ENCODE measurements around the gene HBE1. TPM values are rescaled to one million over a fixed set of nuclear protein-coding genes. Genes with fewer than 3 reads are reported as not detected.
"Not testable (repeated sequence)": the region's sequence is repeated elsewhere in the genome, so short reads cannot be mapped to it uniquely, and the experiment has no call there.

Gene HBE1
- total RNA-seq, 1 donor = not detected

GRCh38 chr11:5258543-5259262 lies 11.0 kb downstream of the HBE1 start:
- Histone ChIP-seq H2AFZ (ENCODE audit: low read length) (no peak overlapping the region), H3K79me2 (ENCODE audit: insufficient read depth, low read length) (no peaks in the 10 kb centered on the region), H3K9me3 (ENCODE audit: low read depth, low read length) (no peaks in the 10 kb centered on the region), H3K36me3 (ENCODE audit: insufficient read depth, low read length) (no peaks in the 10 kb centered on the region), H3K27me3 (ENCODE audit: insufficient read depth, low read length) (no peaks in the 10 kb centered on the region), H3K4me2 (ENCODE audit: insufficient read depth, low read length) (no peak overlapping the region), H3K4me1 (ENCODE audit: insufficient read depth, low read length) (no peaks in the 10 kb centered on the region), H3K4me3 (ENCODE audit: insufficient read depth, low read length) (no peak overlapping the region), H4K20me1 (ENCODE audit: insufficient read depth, low read length) (no peaks in the 10 kb centered on the region), H3K27ac (ENCODE audit: low read depth, low read length) (no peak overlapping the region)
- no peak for TF ChIP-seq CTCF (IDR thresholded peaks at IDR 0.05; ENCODE audit: extremely low read depth, low read depth, low read length)
- DNase-seq (ENCODE audit: insufficient read length, low spot score, missing footprints) = no peak

GRCh38 chr11:5257296-5257695 lies 12.4 kb downstream of the HBE1 start:
- H3K4me2 ChIP-seq (ENCODE audit: insufficient read depth, low read length) = no peak overlapping the region
- no peak for TF ChIP-seq CTCF (IDR thresholded peaks at IDR 0.05; ENCODE audit: extremely low read depth, low read depth, low read length)
- no peak overlapping the region for H3K4me3 ChIP-seq (ENCODE audit: insufficient read depth, low read length)

GRCh38 chr11:5254646-5255413 lies 14.9 kb downstream of the HBE1 start, which contains the start of gene HBG2:
Gene HBG2, minus strand, starts transcription at chr11:5254781. Its CDS starts 53 bp downstream, at chr11:5254728.
- H3K4me1 ChIP-seq (ENCODE audit: insufficient read depth, low read length); DNase-seq (ENCODE audit: insufficient read length, low spot score, missing footprints): not testable (repeated sequence)

More at GRCh38 chr11:5257296-5257695, 12.4 kb downstream of the HBE1 start:
- no peaks in the 10 kb centered on the region for H3K27me3 ChIP-seq (ENCODE audit: insufficient read depth, low read length)
- no peak for DNase-seq (ENCODE audit: insufficient read length, low spot score, missing footprints)
- no peaks in the 10 kb centered on the region for H4K20me1 ChIP-seq (ENCODE audit: insufficient read depth, low read length)
- H3K9me3 ChIP-seq (ENCODE audit: low read depth, low read length) = no peaks in the 10 kb centered on the region
- H2AFZ ChIP-seq (ENCODE audit: low read length) = no peak overlapping the region
- H3K27ac ChIP-seq (ENCODE audit: low read depth, low read length) = no peak overlapping the region
- H3K4me1 ChIP-seq (ENCODE audit: insufficient read depth, low read length) = no peaks in the 10 kb centered on the region
- no peaks in the 10 kb centered on the region for H3K79me2 ChIP-seq (ENCODE audit: insufficient read depth, low read length)
- H3K36me3 ChIP-seq (ENCODE audit: insufficient read depth, low read length) = no peaks in the 10 kb centered on the region

GRCh38 chr11:5254023-5254422 lies 15.7 kb downstream of the HBE1 start:
- not testable (repeated sequence) for H3K79me2 ChIP-seq (ENCODE audit: insufficient read depth, low read length); H2AFZ ChIP-seq (ENCODE audit: low read length)

More at GRCh38 chr11:5254646-5255413, 14.9 kb downstream of the HBE1 start, which contains the start of gene HBG2:
- H2AFZ ChIP-seq (ENCODE audit: low read length); H3K79me2 ChIP-seq (ENCODE audit: insufficient read depth, low read length); H3K27me3 ChIP-seq (ENCODE audit: insufficient read depth, low read length); H3K36me3 ChIP-seq (ENCODE audit: insufficient read depth, low read length); H4K20me1 ChIP-seq (ENCODE audit: insufficient read depth, low read length); H3K27ac ChIP-seq (ENCODE audit: low read depth, low read length); H3K4me3 ChIP-seq (ENCODE audit: insufficient read depth, low read length); H3K9me3 ChIP-seq (ENCODE audit: low read depth, low read length); H3K4me2 ChIP-seq (ENCODE audit: insufficient read depth, low read length): not testable (repeated sequence)

GRCh38 chr11:5253440-5253839 lies 16.3 kb downstream of the HBE1 start:
- not testable (repeated sequence) for DNase-seq (ENCODE audit: insufficient read length, low spot score, missing footprints); H3K79me2 ChIP-seq (ENCODE audit: insufficient read depth, low read length); H3K4me3 ChIP-seq (ENCODE audit: insufficient read depth, low read length); H3K4me1 ChIP-seq (ENCODE audit: insufficient read depth, low read length); H3K9me3 ChIP-seq (ENCODE audit: low read depth, low read length); H3K27ac ChIP-seq (ENCODE audit: low read depth, low read length); H3K4me2 ChIP-seq (ENCODE audit: insufficient read depth, low read length); H3K27me3 ChIP-seq (ENCODE audit: insufficient read depth, low read length); H4K20me1 ChIP-seq (ENCODE audit: insufficient read depth, low read length); H3K36me3 ChIP-seq (ENCODE audit: insufficient read depth, low read length); H2AFZ ChIP-seq (ENCODE audit: low read length)

More at GRCh38 chr11:5254023-5254422, 15.7 kb downstream of the HBE1 start:
- H3K4me1 ChIP-seq (ENCODE audit: insufficient read depth, low read length); H3K27me3 ChIP-seq (ENCODE audit: insufficient read depth, low read length); H3K36me3 ChIP-seq (ENCODE audit: insufficient read depth, low read length); H3K4me2 ChIP-seq (ENCODE audit: insufficient read depth, low read length); H3K9me3 ChIP-seq (ENCODE audit: low read depth, low read length); DNase-seq (ENCODE audit: insufficient read length, low spot score, missing footprints); H3K4me3 ChIP-seq (ENCODE audit: insufficient read depth, low read length); H4K20me1 ChIP-seq (ENCODE audit: insufficient read depth, low read length); H3K27ac ChIP-seq (ENCODE audit: low read depth, low read length): not testable (repeated sequence)
